Ecto neural progenitor cell (in vitro differentiated cells): ENCODE data around the gene SEMA3B.
A peak's percentile ranks its signal among the peaks of the same experiment; 100 is the strongest.
"Not testable (repeated sequence)": the region's sequence is repeated elsewhere in the genome, so short reads cannot be mapped to it uniquely, and the experiment has no call there.

Experiments
- DNase-seq: peaks from one replicate; pipeline ENCODE4 v3.0.0-alpha.2; 2018; ENCODE audit warnings: low spot score

The SEMA3B gene

GRCh38 chr3:50237754-50238548 lies 31.0 kb upstream of the SEMA3B start:
- peak; percentile 73 for DNase-seq

DNA sequence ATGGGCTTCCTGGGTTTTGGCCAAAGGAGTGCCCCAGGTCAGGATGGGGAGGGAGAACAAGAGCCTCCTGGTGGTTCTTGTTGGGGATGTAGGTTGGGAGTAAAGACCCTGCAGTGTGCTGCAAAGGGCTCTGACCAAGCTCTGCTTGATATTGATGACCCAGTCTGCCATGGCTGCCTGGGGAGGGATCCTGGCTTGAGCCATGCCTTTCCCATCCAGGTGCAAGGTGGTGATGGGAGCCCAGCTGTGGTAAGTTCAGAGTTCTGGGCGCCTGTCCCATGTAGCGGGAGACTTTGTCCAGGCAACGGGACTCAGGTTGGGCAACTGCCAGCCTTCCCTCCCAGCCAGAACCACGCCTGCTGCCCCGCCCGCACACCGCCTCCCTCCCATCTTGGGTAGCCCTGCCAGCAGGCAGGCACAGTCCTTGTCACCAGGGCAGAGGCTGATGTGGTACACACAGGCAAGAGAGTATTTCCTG lies 30.4 kb upstream of the SEMA3B start:
- DNase-seq, result no peak

- DNase-seq, result no peak
Observed at GRCh38 chr3:50239649-50240048, 29.3 kb upstream of the SEMA3B start.

GRCh38 chr3:50241163-50241562 lies 27.8 kb upstream of the SEMA3B start:
- peak; percentile 91 for DNase-seq

DNA sequence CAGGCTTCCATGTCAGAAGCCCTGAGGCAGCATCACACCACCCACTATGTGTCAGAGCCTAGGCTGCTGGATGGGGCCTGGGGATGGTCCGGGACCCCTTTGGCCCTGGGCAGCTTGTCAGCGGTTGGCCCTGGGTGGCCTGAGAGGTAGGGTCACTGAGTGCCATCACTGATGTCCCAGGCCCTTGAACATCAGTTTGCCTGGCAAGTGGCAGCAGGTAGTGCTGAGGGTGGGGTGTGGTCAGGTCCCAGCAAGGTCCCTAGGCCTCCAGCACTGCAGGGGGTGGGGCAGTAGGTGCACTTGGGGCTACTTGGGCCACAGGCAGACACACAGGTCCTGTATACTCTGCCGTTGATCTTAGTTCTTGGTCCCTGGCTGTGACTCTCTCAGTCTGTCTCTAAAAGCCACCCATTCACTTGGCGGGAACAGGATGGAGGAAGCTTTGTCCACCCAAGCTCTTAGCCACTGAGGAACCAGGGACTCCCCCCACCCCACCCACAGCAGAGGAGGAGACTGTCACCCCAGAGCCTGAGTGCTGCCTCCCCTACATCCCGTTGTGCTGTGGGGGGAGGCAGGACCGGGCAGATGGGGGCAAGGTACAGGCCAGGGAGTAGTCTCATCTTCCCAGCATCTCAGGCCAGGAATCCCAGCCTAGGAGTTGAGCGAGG lies 27.1 kb upstream of the SEMA3B start:
- no peak for DNase-seq

- DNase-seq, result no peak
Observed at GRCh38 chr3:50242381-50242770, 26.6 kb upstream of the SEMA3B start.

- DNase-seq, result peak; percentile 52
Observed at GRCh38 chr3:50242851-50243542, 25.9 kb upstream of the SEMA3B start.

DNA sequence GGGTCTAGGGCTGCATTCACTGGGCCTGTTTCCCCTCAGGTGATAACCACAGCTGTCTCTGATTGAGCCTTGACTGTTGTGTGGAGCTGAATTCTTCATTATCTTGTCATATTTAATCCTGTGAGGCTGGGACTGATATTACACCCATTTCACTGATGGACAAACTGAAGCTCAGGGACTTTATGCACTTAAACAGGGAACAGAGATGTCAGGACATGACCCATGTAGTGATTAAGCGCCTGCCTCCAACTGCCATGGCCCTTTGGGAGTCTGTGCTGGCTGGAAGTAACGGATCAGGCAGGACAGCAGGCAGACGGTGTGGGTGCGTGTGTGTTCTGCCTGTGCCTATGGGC lies 25.4 kb upstream of the SEMA3B start:
- DNase-seq, result no peak

- DNase-seq, result not testable (repeated sequence)
Observed at GRCh38 chr3:50244813-50245212, 24.1 kb upstream of the SEMA3B start.

GRCh38 chr3:50245251-50245745 lies 23.6 kb upstream of the SEMA3B start:
- DNase-seq, result no peak

- peak; percentile 97 for DNase-seq
Observed at GRCh38 chr3:50245831-50246516, 23.0 kb upstream of the SEMA3B start.

- DNase-seq, result no peak
Observed at GRCh38 chr3:50246517-50246954, 22.4 kb upstream of the SEMA3B start.

DNA sequence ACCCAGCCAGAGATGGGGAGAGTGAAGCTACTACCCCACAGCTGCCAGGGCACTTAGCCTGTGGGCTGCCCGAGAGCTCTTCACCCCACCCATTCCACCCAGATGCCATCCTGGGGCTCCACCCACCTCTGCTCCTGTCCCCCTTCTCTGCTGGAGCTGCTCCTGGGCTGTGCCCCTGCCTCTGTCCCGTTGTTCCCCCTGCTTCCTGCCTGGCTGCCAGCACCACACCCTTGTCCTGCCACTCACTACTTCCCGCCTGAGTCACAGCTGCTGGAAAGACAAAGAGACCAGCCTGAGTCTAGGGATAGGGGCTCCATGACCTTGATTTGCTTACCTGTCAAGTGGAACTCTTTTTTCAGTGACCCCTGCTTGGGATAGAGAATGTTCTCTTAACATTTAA lies 20.6 kb upstream of the SEMA3B start:
- no peak for DNase-seq

- DNase-seq, result no peak
Observed at GRCh38 chr3:50249457-50249856, 19.5 kb upstream of the SEMA3B start.

DNA sequence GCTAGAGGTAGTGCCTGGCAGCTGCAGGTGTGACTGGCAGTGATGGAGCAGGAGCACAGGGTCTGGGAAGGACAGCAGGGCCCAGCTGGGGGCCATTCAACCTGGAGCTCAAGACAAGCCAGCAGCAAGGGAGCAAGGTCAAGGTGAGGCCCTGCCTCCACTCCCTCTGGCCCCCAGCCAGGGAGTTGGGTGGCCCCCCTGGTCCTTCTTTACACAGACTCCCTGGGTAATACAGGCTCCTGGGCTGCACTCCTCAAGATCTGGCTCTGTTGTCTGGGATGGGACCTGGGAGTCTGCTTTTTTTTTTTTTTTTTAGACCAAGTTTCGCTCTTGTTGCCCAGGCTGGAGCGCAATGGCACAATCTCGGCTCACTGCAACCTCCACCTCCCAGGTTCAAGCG lies 18.4 kb upstream of the SEMA3B start:
- no peak for DNase-seq

DNA sequence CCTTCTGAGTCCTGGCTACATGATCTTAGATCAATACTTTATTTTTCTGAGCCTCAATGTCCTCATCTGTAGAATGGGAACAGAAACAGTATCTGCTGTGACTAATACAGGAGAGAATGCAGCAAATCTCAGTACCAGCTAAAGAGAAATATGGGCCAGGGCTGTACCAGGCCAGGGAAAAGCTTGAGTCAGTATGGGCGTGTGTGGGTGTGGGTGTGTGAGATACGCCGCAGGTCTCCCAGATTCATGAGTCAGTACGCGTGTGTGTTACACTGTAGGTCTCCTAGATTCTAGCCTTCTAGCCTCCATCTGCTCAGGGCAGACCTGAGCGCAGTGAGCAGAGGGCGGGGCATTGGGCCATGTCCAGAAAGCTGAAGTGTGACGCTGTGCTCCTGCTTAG lies 17.7 kb upstream of the SEMA3B start:
- DNase-seq, result no peak

DNA sequence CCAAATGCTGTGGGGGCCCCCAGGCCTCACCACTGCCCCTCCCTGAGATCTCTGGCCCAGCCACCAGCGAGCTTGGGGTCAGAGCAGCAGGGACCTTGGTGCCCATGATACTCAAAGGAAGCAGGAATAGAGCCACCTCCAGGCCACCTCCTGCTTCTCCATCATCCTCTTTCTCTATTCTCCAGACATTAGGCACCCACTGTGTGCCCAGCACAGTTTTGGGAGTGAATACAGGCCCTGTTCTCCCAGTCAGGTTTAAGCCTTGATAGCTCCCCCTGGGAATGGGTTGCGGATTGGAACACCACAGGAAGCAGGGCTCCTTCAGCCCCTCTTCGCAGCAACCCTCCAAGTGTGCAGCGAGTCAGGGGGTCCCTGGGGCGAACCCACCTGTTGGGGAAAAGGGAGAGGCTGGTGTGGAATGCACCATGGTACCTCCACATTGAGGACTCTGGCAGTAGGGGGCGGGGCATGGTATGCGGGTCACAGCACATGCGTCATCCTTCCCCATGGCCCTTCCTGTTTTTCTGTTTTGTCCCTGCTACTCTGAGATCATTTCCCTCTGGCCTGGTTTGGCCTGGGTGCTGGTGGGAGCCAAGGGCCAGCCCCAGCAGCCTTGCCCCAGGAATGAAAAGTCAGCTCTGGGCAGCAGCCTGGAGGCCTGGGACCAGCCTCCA lies 14.2 kb upstream of the SEMA3B start:
- no peak for DNase-seq

DNA sequence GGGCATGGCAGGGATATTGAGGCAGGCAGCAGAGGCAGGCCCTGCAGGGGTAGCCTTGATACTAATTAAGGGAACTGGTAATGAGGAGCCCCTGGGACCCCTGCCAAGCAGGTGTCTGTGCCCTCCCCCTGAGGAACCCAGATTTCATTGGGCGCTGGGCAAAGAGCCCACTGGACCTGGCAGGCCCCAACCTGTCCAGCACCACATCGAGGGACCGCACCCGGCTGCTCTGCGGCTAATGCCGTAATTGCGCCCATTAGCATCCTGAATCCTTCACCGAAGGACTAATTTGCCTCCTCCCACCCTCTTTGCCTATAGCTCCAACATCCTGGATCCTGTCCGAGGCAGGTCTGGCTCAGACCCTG lies 13.7 kb upstream of the SEMA3B start:
- DNase-seq, result no peak

DNA sequence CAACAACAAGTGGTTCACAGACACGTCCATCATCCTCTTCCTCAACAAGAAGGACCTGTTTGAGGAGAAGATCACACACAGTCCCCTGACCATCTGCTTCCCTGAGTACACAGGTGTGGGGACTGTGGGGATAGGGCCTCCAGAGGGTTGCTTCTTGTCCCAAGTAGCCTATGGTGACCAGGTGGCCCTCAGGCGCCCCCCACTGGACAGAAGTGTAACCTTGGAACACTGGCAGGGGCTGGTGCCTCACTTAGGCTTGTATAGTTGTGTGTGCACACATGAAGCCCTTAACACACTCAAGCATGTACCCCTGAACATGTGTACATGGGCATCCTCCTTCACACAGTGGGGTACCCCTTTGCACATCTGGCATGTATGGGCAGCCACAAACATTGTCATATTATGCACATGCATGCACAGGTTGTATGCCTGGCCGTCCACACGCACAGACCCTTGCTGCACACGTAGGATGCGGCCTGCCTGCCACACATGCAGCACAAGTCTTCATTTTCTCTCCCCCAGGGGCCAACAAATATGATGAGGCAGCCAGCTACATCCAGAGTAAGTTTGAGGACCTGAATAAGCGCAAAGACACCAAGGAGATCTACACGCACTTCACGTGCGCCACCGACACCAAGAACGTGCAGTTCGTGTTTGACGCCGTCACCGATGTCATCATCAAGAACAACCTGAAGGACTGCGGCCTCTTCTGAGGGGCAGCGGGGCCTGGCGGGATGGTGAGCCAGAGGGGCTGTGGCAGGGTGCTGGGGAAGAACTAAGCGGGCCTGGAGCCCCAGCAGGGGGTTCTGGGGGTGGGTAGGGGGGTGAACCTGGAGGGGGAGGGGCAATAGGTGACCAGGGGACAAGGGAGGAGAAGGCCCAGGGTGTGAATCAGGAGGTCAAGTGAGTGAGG lies 11.7 kb upstream of the SEMA3B start:
- DNase-seq, result no peak

- DNase-seq, result no peak
Observed at GRCh38 chr3:50258029-50258680, 10.8 kb upstream of the SEMA3B start.
